Measurements from ENCODE around the gene PTK7.

The PTK7 gene

DNA sequence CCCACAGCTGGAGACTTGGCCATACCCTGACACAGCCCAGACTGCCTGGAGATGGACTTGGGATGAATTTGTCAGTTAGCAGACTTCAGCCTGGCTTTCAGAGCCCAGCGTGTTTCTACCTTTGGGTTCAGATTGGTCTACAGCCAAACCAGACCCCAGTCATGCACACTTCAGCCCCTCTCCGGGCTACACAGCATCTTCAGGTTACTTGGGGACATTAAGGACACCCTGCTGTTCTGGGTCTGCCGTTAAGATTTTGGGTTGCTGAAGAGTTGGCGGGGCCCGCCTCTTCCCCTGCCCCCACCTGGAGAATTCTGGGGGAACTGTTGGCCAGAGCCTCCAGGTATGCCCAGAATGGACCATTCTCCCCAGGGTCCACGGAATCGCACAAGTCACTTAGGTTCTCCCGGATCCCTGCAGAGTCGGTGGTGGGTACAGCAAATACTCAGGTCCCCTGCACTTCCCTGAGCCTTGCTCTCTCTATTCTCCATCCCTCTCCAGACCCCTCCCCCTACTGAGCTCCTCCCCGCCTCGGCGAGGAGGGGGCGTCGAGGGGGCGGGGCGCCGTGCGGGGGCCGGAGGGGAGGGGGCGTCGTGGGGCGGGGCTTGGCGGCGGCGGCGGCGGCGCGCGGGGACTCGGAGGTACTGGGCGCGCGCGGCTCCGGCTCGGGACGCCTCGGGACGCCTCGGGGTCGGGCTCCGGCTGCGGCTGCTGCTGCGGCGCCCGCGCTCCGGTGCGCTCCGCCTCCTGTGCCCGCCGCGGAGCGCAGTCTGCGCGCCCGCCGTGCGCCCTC is at the start of gene PTK7:
PTK7 (plus strand) TSS at position 645 of the 794 bp plus-strand sequence. CDS start 175 bp downstream, outside the sequence.
- peak within 1 kb of the TSS; percentile 80 for H3K4me3 ChIP-seq (ENCODE audit: low read depth, low read length)
- TF ChIP-seq, protein P1, sequence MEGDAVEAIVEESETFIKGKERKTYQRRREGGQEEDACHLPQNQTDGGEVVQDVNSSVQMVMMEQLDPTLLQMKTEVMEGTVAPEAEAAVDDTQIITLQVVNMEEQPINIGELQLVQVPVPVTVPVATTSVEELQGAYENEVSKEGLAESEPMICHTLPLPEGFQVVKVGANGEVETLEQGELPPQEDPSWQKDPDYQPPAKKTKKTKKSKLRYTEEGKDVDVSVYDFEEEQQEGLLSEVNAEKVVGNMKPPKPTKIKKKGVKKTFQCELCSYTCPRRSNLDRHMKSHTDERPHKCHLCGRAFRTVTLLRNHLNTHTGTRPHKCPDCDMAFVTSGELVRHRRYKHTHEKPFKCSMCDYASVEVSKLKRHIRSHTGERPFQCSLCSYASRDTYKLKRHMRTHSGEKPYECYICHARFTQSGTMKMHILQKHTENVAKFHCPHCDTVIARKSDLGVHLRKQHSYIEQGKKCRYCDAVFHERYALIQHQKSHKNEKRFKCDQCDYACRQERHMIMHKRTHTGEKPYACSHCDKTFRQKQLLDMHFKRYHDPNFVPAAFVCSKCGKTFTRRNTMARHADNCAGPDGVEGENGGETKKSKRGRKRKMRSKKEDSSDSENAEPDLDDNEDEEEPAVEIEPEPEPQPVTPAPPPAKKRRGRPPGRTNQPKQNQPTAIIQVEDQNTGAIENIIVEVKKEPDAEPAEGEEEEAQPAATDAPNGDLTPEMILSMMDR (IDR thresholded peaks at IDR 0.05; ENCODE audit: control insufficient read depth, extremely low read depth, insufficient read depth) = no peak
- DNase-seq (ENCODE audit: low read depth) = no peak

DNA sequence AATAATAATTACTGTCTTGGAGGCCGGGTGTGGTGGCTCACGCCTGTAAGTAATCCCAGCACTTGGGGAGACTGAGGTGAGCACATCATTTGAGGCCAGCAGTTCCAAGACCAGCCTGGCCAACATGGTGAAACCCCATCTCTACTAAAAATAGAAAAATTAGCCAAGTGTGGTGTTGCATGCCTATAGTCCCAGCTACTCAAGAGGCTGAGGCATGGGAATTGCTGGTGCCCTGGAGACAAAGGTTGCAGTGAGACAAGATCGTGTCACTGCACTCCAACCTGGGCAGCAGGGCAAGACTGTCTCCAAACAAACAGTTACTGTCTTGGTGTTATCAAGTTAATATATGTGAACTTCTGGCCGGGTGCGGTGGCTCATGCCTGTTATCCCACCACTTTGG is 49.7 kb upstream of the PTK7 start:
- TF ChIP-seq, protein P1 (IDR thresholded peaks at IDR 0.05; ENCODE audit: control insufficient read depth, extremely low read depth, insufficient read depth) = no peak
- DNase-seq (ENCODE audit: low read depth) = no peak
- no peak overlapping the region for H3K4me3 ChIP-seq (ENCODE audit: low read depth, low read length)

DNA sequence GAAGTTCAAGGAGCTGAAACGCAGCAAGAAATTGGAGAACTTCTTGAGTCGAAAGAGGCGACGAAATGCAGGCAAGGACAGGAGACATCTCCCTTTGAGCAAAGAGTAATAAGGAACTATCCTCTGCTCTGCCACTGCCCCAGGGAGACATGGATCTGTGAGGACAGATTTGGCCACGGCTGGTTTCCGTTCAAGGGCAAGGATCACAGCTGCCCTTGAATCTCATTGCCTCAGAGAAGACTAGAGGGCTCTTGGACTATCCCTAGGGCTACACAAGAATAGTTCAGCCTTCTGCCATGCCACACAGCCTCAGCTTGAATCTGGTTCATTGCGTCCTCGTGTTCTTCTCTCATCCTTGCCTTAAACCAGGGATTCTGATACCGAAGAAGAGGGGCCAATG is 47.0 kb upstream of the PTK7 start:
- TF ChIP-seq, protein P1 (IDR thresholded peaks at IDR 0.05; ENCODE audit: control insufficient read depth, extremely low read depth, insufficient read depth) = no peak
- H3K4me3 ChIP-seq (ENCODE audit: low read depth, low read length) = no peak overlapping the region
- no peak for DNase-seq (ENCODE audit: low read depth)

DNA sequence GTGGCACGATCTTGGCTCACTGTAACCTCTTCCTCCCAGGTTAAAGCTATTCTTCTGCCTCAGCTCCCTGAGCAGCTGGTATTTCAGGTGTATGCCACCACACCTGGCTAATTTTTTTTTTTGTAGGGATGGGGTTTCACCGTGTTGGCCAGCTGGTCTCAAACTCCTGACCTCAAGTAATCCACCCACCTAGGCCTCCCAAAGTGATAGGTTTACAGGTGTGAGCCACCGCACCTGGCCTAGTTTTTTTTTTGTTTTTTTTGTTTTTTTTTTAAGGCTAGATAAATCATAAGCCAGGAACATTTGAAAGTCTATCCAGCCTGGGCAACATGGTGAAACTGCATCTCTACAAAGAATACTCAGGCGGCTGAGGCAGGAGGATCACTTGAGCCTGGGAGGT is 43.8 kb upstream of the PTK7 start:
- TF ChIP-seq, protein P1 (IDR thresholded peaks at IDR 0.05; ENCODE audit: control insufficient read depth, extremely low read depth, insufficient read depth) = no peak
- DNase-seq (ENCODE audit: low read depth) = no peak
- H3K4me3 ChIP-seq (ENCODE audit: low read depth, low read length) = no peak overlapping the region

DNA sequence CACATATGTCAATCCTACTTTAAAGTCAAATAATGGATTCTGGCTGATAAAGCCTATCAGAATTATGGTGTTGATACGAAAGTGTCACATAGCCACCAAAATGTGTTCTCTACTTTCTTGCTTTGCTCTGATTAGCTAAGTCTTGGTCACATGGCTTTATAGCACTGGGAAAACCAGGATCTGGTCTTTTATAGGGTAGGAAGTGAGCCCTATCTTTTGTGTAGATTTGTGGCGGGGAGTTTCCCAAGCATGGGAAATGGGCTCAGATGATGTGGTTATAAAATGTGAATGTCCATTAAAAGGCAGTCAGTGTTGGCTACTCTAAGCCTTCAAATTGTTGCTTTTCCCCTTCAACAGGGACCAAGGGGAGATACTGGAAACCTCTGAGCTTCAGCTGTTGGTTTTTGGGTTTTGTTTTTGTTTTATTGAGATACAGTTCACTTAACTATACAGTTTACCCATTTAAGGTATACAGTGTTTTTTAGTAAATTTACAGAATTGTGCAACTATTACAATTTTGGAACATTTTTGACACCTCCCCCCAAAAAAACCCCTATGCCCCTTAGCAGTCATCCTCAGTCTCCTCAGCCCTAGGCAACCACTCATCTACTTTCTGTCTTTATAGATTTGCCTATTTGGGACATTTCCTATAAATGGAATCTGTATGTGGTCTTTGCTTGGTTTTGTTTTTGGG is 42.5 kb upstream of the PTK7 start:
- TF ChIP-seq, protein P1 (IDR thresholded peaks at IDR 0.05; ENCODE audit: control insufficient read depth, extremely low read depth, insufficient read depth) = no peak
- no peak for DNase-seq (ENCODE audit: low read depth)
- H3K4me3 ChIP-seq (ENCODE audit: low read depth, low read length) = no peak overlapping the region

DNA sequence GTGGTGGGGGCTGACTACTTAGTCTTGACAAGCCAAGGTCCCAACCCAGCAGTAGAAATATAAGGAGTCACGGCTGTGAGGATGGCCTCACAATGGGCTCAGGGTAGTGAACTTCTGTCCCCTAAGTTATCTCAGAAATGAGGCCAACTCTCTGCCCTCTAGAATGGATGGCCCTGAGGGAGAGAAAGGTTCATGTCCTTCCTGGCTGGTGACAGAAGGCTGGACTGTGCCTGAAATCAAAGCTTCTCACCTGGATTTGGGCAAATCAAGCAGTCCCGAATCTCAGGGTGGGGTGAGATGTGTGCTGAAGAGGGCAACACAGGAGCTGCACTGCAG is 42.0 kb upstream of the PTK7 start:
- no peak overlapping the region for H3K4me3 ChIP-seq (ENCODE audit: low read depth, low read length)
- DNase-seq (ENCODE audit: low read depth) = no peak
- TF ChIP-seq, protein P1 (IDR thresholded peaks at IDR 0.05; ENCODE audit: control insufficient read depth, extremely low read depth, insufficient read depth) = no peak

Data from LNCaP clone FGC (cell line).